IPS-11a (cell line): ENCODE results near the gene DACT2.
"Not testable (repeated sequence)": the region's sequence is repeated elsewhere in the genome, so short reads cannot be mapped to it uniquely, and the experiment has no call there.

Experiments used
- H3K4me3 ChIP-seq: one replicate; pipeline ENCODE4 v1.5.1; 2013; ENCODE audit warnings: low read depth, low read length, control low read depth

The DACT2 gene

DNA sequence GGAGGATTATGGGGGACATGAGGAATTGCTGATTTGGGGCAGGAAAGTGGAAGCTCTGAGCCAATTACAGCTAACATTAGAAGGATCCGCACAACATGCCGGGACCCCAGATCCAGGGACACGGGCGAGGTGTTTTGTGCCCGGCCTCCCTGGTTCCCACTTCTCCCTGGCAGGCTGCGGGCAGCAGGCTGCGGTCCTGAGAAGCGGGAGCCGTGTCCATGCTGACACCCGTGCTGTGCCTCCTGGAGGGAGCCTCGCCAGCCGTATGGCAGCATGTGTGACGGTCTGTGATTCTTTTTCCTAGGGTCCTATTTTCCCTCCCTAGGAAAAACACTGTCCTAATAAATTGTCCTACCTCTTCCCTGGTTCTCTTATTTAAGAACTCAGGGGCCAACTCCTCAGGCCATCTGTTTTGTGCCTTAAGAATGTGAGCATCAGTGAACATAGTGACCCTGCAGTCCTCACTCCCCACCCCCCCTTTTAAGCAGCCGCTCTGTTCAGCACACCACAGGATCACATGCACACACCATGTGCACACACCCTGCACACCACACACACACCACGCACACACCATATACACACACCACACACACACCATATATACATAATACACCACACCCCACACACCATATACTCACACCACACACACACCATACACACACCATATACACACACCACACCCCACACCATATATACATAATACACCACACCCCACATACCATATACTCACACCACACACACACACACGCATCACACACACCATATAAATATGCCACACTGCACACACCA is 49.9 kb downstream of the DACT2 start:
- no peak overlapping the region for H3K4me3 ChIP-seq

DNA sequence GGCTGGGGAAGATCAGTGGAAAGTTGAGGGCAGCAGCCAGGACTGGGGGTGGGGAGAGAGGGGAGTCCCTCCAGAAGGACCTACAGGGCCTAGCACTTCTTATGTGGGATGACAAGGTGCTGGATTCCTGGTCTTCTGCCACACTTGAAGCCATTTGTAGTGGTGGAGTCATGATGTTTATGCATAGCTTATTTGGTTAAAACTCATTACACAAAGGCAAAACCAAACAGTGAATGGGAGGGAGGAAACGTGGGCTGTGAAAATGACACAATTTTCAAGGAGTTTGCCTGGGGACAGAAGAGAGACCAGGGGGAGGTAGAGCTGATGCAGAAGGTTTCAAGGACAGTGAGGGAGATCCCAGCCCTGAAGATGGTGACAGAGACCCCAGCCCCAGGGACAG is 50.8 kb downstream of the DACT2 start:
- no peak overlapping the region for H3K4me3 ChIP-seq

DNA sequence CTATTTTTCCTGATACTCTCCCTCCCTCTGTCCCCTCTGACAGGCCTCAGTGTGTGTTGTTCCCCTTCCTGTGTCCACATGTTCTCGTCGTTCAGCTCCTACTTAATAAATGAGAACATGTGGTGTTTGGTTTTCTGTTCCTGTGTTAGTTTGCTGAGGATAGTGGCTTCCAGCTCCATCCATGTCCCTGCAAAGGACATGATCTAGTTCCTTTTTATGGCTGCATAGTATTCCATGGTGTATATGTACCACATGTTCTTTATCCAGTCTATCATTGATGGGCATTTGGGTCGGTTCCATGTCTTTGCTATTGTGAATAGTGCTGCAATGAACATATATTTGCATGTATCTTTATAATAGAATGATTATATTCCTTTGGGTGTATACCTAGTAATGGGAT is 51.8 kb downstream of the DACT2 start:
- not testable (repeated sequence) for H3K4me3 ChIP-seq

GRCh38 chr6:168265827-168266815 is 53.5 kb downstream of the DACT2 start:
- H3K4me3 ChIP-seq, result no peak overlapping the region

DNA sequence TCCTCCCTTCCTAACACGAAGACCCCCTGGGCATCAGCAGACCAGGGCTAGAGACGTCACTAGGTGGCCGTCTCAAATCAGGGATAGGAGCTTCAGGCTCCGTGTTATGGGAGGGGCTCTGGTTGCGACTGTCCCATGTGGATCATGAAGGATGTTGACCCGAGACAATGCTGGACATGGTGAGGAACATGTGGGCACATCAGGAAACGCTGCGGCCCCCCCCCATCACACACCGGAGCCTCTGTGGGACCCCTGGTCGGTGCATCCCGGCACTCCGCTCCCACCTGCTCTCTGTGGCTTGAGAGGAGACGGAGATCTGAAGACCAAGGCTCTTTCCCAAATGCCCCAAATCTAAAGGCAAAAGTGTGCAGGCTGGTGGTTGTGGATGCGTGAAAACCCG is 54.2 kb downstream of the DACT2 start:
- no peak overlapping the region for H3K4me3 ChIP-seq

GRCh38 chr6:168264593-168265335 is 54.8 kb downstream of the DACT2 start:
- no peak overlapping the region for H3K4me3 ChIP-seq

- H3K4me3 ChIP-seq, result no peak overlapping the region
Observed at GRCh38 chr6:168263351-168263905, 56.1 kb downstream of the DACT2 start.

- H3K4me3 ChIP-seq, result no peak overlapping the region
Observed at GRCh38 chr6:168261234-168261633, 58.3 kb downstream of the DACT2 start.

GRCh38 chr6:168260420-168260987 is 59.1 kb downstream of the DACT2 start:
- H3K4me3 ChIP-seq, result no peak overlapping the region

DNA sequence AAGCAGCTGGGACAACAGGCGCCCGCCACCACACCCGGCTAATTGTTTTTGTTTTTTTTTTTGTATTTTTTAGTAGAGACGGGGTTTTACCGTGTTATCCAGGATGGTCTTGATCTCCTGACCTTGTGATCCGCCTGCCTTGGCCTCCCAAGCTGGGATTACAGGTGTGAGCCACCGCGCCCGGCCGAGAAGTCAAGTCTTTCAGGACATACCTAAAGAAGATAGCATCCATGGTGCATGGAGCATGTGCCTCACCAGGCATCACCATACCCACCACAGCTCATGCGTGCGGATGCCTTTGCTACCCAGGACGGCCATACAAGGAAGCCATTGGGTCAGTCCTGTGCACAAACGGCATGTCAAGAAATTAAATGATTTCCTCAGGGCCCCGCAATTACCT is 60.8 kb downstream of the DACT2 start:
- H3K4me3 ChIP-seq, result no peak overlapping the region

DNA sequence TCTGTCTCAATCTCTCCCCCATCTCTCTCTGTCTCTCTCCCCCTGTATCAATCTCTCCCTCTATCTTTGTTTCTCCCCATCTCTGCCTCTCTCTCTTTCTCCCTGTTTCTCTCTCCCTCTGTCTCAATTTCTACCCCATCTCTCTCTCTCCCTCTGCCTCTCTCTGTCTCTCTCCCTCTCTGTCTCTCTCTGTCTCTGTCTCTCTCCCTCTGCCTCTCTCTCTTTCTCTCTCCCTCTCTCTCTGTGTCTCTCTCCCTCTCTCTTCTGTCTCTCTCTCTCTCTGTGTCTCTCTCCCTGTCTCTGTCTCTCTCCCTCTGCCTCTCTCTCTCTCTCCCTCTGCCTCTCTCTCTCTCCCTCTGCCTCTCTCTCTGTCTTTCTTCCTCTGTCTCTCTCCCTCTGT is 62.6 kb downstream of the DACT2 start:
- no peak overlapping the region for H3K4me3 ChIP-seq
